K562 (cell line): Measurements from ENCODE around the gene DPP10.

Source experiments
- BRF2 ChIP-seq: IDR thresholded peaks from 3 replicates; pipeline ENCODE4 v1.6.1; 2011; ENCODE audit warnings: borderline replicate concordance, mild to moderate bottlenecking; ENCODE audit not compliant: insufficient read length, insufficient read depth
- EP400 ChIP-seq: fragments of 450-650 bp; IDR thresholded peaks from 2 replicates; pipeline ENCODE4 v1.6.1; 2017; ENCODE audit warnings: antibody characterized with exemption, mild to moderate bottlenecking, moderate library complexity
- MXI1 ChIP-seq: IDR thresholded peaks from 2 replicates; pipeline ENCODE4 v1.6.1; 2011; ENCODE audit warnings: low read depth, mild to moderate bottlenecking, improper control_type of control experiment, low read length
- POLR2AphosphoS5 ChIP-seq: IDR thresholded peaks from 2 replicates; pipeline ENCODE4 v1.6.1; 2011; ENCODE audit warnings: mild to moderate bottlenecking, low read depth, low read length, moderate library complexity; ENCODE audit not compliant: control insufficient read depth, insufficient read depth
- RREB1 ChIP-seq: fragments of 250-450 bp; sonication (Bioruptor Pico); IDR thresholded peaks from 2 replicates; pipeline ENCODE4 v1.4.0; 2020
- TFAM ChIP-seq: fragments of 250-450 bp; sonication (Bioruptor Pico); conservative IDR thresholded peaks from 2 replicates; pipeline ENCODE4 v1.5.0; 2021; ENCODE audit warnings: mild to moderate bottlenecking, moderate library complexity
- TF ChIP-seq, protein P1 (sequence below): sonication (generic); formaldehyde crosslinking; IDR thresholded peaks from 2 replicates; pipeline ENCODE4 v1.8.0; 2023; ENCODE audit warnings: missing genetic modification reagents, mild to moderate bottlenecking, borderline replicate concordance

- TF ChIP-seq MXI1 (no peak), POLR2AphosphoS5 (no peak), TFAM (CRISPR knock-in tag) (no peak), EP400 (no peak), RREB1 (no peak), BRF2 (no peak)
- TF ChIP-seq, protein P1, sequence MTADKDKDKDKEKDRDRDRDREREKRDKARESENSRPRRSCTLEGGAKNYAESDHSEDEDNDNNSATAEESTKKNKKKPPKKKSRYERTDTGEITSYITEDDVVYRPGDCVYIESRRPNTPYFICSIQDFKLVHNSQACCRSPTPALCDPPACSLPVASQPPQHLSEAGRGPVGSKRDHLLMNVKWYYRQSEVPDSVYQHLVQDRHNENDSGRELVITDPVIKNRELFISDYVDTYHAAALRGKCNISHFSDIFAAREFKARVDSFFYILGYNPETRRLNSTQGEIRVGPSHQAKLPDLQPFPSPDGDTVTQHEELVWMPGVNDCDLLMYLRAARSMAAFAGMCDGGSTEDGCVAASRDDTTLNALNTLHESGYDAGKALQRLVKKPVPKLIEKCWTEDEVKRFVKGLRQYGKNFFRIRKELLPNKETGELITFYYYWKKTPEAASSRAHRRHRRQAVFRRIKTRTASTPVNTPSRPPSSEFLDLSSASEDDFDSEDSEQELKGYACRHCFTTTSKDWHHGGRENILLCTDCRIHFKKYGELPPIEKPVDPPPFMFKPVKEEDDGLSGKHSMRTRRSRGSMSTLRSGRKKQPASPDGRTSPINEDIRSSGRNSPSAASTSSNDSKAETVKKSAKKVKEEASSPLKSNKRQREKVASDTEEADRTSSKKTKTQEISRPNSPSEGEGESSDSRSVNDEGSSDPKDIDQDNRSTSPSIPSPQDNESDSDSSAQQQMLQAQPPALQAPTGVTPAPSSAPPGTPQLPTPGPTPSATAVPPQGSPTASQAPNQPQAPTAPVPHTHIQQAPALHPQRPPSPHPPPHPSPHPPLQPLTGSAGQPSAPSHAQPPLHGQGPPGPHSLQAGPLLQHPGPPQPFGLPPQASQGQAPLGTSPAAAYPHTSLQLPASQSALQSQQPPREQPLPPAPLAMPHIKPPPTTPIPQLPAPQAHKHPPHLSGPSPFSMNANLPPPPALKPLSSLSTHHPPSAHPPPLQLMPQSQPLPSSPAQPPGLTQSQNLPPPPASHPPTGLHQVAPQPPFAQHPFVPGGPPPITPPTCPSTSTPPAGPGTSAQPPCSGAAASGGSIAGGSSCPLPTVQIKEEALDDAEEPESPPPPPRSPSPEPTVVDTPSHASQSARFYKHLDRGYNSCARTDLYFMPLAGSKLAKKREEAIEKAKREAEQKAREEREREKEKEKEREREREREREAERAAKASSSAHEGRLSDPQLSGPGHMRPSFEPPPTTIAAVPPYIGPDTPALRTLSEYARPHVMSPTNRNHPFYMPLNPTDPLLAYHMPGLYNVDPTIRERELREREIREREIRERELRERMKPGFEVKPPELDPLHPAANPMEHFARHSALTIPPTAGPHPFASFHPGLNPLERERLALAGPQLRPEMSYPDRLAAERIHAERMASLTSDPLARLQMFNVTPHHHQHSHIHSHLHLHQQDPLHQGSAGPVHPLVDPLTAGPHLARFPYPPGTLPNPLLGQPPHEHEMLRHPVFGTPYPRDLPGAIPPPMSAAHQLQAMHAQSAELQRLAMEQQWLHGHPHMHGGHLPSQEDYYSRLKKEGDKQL (CRISPR knock-in tag) = no peak
These were observed 437.6 kb downstream of the DPP10 start for GRCh38 chr2:114880046-114880445.
